ENCODE measurements around the gene NCAM2. TPM values are rescaled to one million over a fixed set of nuclear protein-coding genes. Genes with fewer than 3 reads are reported as not detected.

Gene NCAM2
- total RNA-seq, 3 donors from 2014 or later, result 2.9 to 14.1 (median 4.0) TPM

GRCh38 chr21:20971296-20971921 is 26.8 kb upstream of the NCAM2 start:
- no peaks in the 10 kb centered on the region for H3K4me1 ChIP-seq (ENCODE audit: low read depth)
- DNase-seq (peak in 1 of 3 donors; percentile 57), ATAC-seq (no peak)
- H3K4me3 ChIP-seq, result no peak overlapping the region
- no peaks in the 10 kb centered on the region for H3K9me3 ChIP-seq
- intact Hi-C loops (cut with DNase I, micrococcal nuclease), result no loop called here
- no peaks in the 10 kb centered on the region for H3K36me3 ChIP-seq (ENCODE audit: low read depth)
- no peak for TF ChIP-seq CTCF (IDR thresholded peaks at IDR 0.05)

GRCh38 chr21:20994790-20995189 is 3.4 kb upstream of the NCAM2 start:
- TF ChIP-seq CTCF (IDR thresholded peaks at IDR 0.05), result no peak
- H3K36me3 ChIP-seq (ENCODE audit: low read depth), result no peaks in the 10 kb centered on the region
- DNase-seq (no peak), ATAC-seq (no peak)
- no peak overlapping the region for H3K4me3 ChIP-seq
- intact Hi-C loops (cut with DNase I, micrococcal nuclease), result no loop called here
- no peaks in the 10 kb centered on the region for H3K9me3 ChIP-seq
- H3K4me1 ChIP-seq (ENCODE audit: low read depth), result peaks cover 8% of the 10 kb centered on the region

- DNase-seq (no peak), ATAC-seq (no peak)
- intact Hi-C loops (cut with DNase I, micrococcal nuclease), result no loop called here
- peaks cover 8% of the 10 kb centered on the region for H3K4me1 ChIP-seq (ENCODE audit: low read depth)
- no peak for TF ChIP-seq CTCF (IDR thresholded peaks at IDR 0.05)
- no peaks in the 10 kb centered on the region for H3K36me3 ChIP-seq (ENCODE audit: low read depth)
- H3K9me3 ChIP-seq, result no peaks in the 10 kb centered on the region
- no peak overlapping the region for H3K4me3 ChIP-seq
Observed at GRCh38 chr21:20996421-20997310, 1.5 kb upstream of the NCAM2 start.

GRCh38 chr21:20997311-20997635 is 936 bp upstream of the NCAM2 start:
- ATAC-seq (peak; percentile 14), DNase-seq (no peak)
- intact Hi-C loops (cut with DNase I, micrococcal nuclease), result no loop called here
- TF ChIP-seq CTCF (IDR thresholded peaks at IDR 0.05), result no peak
- Histone ChIP-seq H3K9me3 (no peaks in the 10 kb centered on the region), H3K4me3 (no peak overlapping the region), H3K36me3 (ENCODE audit: low read depth) (no peaks in the 10 kb centered on the region), H3K4me1 (ENCODE audit: low read depth) (peaks cover 8% of the 10 kb centered on the region)

- no peak overlapping the region for H3K4me3 ChIP-seq
- DNase-seq (no peak), ATAC-seq (peak; percentile 50)
- peaks cover 8% of the 10 kb centered on the region for H3K4me1 ChIP-seq (ENCODE audit: low read depth)
- intact Hi-C loops (cut with DNase I, micrococcal nuclease), result no loop called here
- H3K36me3 ChIP-seq (ENCODE audit: low read depth), result no peaks in the 10 kb centered on the region
- no peak for TF ChIP-seq CTCF (IDR thresholded peaks at IDR 0.05)
- H3K9me3 ChIP-seq, result no peaks in the 10 kb centered on the region
Observed at GRCh38 chr21:20998456-20998789, 214 bp downstream of the NCAM2 start.
